Amygdala (tissue), 56 donors: Measurements from ENCODE around the gene MCEE.
"Not testable (repeated sequence)": the region's sequence is repeated elsewhere in the genome, so short reads cannot be mapped to it uniquely, and the experiment has no call there.

Experiments used
- DNase-seq, 56 donors: peaks; one replicate each; lab custom pipeline; 2025; lab: John Stamatoyannopoulos, UW

The MCEE gene

GRCh38 chr2:71130152-71130904 is at the start of gene MCEE, which contains the start of gene MPHOSPH10:
MCEE (minus strand) TSS chr2:71130229; CDS start chr2:71130219, 10 bp downstream.
MPHOSPH10 (plus strand) TSS chr2:71130634; CDS start chr2:71130666, 32 bp downstream.
- peak; percentile 69 to 98 (median 90) for DNase-seq

GRCh38 chr2:71178836-71179235 is 48.8 kb upstream of the MCEE start:
- DNase-seq: not testable (repeated sequence)

GRCh38 chr2:71174207-71174606 is 44.2 kb upstream of the MCEE start:
- no peak for DNase-seq

GRCh38 chr2:71173096-71173495 is 43.1 kb upstream of the MCEE start:
- no peak for DNase-seq

- DNase-seq: no peak
These were observed 36.8 kb upstream of the MCEE start for GRCh38 chr2:71166812-71167211.

GRCh38 chr2:71157124-71157793 is 27.2 kb upstream of the MCEE start:
- peak in 33 of 56 donors; percentile 3 to 76 (median 33) for DNase-seq

GRCh38 chr2:71156573-71156972 is 26.5 kb upstream of the MCEE start:
- no peak for DNase-seq

GRCh38 chr2:71155846-71156245 is 25.8 kb upstream of the MCEE start:
- DNase-seq: no peak

GRCh38 chr2:71154798-71155197 is 24.8 kb upstream of the MCEE start:
- DNase-seq: no peak

GRCh38 chr2:71154279-71154678 is 24.2 kb upstream of the MCEE start:
- DNase-seq: no peak

- no peak for DNase-seq
These were observed 23.7 kb upstream of the MCEE start for GRCh38 chr2:71153585-71154224.

- DNase-seq: no peak
These were observed 21.6 kb upstream of the MCEE start for GRCh38 chr2:71151620-71152019.

- DNase-seq: no peak
These were observed 20.2 kb upstream of the MCEE start for GRCh38 chr2:71150082-71150816.

- no peak for DNase-seq
These were observed 18.6 kb upstream of the MCEE start for GRCh38 chr2:71148506-71149063.

- DNase-seq: no peak
These were observed 13.8 kb upstream of the MCEE start for GRCh38 chr2:71143782-71144181.

GRCh38 chr2:71136174-71136573 is 6.1 kb upstream of the MCEE start:
- no peak for DNase-seq

GRCh38 chr2:71133603-71134002 is 3.6 kb upstream of the MCEE start:
- no peak for DNase-seq

- DNase-seq: not testable (repeated sequence)
These were observed 1.5 kb upstream of the MCEE start for GRCh38 chr2:71131387-71132166.

- no peak for DNase-seq
These were observed 846 bp upstream of the MCEE start for GRCh38 chr2:71130905-71131244.

GRCh38 chr2:71129902-71130151 is 202 bp downstream of the MCEE start:
- DNase-seq: peak in 7 of 56 donors; percentile 48 to 86 (median 60)
